Colon (tissue), 2 donors: Measurements from ENCODE around the gene KMT2D.

Source experiments
- FAIRE-seq: peaks from 2 replicates; lab custom pipeline; 2012; peaks lifted over from hg19 to GRCh38; lab: Jason Lieb, UNC
- donor health status: control.
- donor health status: control.

KMT2D gene

GRCh38 chr12:49018261-49019119 lies 42.1 kb downstream of the KMT2D start, which contains the start of gene PRKAG1:
TSS of gene PRKAG1 (minus strand) at chr12:49018776. CDS start at chr12:49018740, 36 bp downstream.
- no peak for FAIRE-seq

GRCh38 chr12:49017891-49018260 lies 42.7 kb downstream of the KMT2D start:
- no peak for FAIRE-seq

DNA sequence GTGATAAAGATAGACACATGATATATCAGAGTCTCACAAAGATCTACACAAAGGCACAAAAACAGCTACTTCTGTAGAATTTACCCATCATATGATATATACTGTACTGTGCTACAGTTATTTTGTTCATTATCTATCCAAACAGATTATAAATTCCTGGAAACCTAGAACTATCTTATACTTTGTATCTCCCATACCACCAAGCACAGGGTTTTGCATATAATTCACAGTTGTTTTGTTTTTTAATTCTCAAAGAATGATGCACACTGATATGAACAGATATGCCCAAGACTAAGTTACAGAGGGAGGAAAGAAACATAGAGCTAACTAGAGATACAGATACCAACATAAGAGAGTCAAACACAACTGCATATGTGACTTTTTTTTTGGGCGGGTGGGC lies 45.4 kb downstream of the KMT2D start:
- FAIRE-seq = no peak

GRCh38 chr12:49014547-49014946 lies 46.0 kb downstream of the KMT2D start:
- FAIRE-seq = no peak

DNA sequence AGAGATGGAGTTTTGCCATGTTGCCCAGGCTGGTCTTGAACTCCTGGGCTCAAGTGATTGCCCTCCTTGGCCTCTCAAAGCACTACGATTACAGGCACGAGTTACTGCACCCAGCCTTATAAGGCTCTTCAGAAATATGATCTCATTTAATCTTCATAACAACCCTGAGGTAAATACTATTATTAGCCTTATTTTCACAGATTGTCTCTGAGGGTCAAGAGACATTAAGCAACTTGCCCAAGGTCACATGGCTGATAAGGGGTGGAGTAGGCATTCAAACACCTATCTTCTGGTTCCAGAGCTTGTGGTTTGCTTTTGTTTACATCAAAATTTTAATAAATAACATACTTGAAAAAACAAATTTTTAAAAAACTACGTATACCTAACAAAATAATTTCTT lies 47.2 kb downstream of the KMT2D start:
- no peak for FAIRE-seq

DNA sequence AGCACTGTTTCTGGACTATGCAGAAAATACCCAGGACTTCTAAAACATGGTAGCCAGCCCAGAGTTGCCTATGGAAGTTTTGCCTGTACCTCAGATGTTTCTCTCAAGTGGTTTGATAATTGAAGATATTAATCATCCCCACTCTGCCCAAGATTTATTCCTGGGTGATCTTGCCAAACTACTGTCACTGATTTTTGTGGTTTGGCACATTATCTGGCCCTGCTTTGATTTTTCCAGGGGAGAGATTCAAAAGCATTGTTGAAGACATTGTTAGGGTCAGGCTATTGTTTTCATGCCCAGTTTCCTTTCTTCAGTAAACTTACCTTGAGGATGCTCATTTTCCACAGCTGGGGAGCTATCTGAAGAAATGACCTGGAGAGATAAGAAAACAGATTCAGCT lies 47.9 kb downstream of the KMT2D start:
- FAIRE-seq = no peak
